ENCODE measurements around the gene MB21D2.

The MB21D2 gene

DNA sequence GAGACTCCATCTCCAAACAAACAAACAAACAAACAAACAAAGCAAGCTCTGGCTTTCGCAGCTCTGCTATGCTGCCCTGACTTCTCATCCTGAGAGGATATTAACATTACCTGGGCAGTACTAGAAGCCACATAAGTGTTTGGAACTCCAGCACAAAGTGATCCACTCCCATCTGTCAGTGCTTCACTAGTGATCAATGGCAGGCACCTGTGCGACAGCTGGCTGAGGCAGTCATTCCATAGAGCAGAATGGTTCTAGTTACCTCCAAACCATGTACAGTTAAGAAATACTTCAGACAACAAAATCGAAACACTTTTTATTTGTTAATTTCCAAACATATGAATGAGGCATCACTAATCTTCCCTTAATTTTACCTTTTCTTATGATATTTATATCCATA is 2.8 kb upstream of the MB21D2 start:
- no peak for DNase-seq

DNA sequence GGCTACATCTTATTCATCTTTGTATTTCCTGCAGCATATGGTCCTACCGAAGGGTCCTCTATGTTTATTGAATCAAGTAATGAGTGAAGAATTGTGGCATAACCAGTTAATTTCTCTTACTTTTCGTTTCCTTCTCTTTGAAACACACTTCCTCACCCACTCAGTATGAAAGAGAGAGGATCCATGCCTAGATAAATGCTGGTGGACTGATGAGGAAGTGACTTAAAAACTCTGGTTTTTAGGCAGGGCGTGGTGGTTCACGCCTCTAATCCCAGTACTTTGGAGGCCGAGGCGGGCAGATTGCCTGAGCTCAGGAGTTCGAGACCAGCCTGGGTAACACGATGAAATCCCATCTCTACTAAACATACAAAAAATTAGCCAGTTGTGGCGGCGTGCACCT is 2.2 kb upstream of the MB21D2 start:
- no peak for DNase-seq

DNA sequence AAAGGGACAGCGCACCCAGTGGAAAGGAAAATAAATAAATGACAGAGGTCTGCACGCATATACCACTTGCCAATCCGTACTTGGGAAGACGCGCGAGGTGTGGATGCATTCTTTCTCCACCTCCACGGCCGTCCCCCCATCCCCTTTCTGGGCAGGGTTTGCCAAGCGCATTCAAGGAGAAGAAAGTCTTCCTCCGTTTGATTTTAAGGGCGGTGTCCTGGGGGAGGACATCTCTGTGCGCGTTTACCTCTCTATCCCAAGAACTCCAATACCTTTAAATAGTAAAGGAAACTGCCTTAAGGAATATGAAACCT is 576 bp upstream of the MB21D2 start:
- no peak for DNase-seq

DNA sequence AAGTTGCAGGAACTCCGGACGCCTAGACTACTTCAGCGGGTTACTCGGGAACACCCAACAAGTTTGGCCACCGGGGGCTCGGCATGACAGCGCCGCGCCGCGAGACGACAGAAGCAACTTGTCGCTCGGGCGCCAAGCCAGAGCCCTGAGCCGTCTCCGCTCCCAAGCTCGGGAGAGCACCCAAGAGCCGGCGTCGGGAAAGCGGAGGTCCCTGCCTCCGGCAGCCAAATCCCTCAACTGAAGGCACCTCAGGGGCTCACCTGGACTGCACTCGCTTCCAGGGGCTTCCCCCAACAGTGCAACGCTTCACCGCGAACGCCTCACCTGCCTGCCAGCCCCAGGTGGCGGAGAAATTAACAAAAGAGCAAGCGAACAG is 640 bp downstream of the MB21D2 start:
- no peak for DNase-seq

DNA sequence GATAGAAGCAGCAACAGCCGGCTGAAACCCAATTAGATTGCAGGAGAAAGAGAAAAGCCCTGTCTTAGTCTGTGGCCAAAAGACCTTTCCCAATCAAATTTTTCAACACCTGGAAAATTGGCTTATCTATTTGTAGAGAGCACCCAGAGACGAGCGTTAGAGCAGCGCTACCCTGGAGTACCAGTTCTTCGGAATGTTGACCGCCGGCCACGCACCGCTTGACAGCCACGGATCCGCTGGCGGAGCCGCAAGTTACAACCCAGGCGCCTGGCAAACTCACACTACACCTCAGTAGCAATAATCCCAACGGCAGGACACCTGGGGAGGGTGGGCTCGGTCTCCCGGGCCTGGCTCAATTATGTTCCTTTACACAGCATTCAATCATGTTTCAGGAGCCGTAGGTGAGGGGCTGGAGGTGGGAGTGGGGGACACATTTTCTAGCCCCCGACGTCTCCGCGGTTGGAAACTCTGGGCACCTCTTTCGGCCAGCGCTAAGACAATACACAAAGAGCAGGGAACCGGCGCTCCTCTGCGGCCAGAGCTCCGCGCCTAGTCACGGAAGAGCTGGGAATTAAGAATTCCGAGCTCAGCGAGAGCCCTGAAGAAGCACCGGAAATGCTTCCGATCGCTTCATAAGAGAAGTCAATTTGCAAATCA is 1.2 kb downstream of the MB21D2 start:
- DNase-seq = no peak

DNA sequence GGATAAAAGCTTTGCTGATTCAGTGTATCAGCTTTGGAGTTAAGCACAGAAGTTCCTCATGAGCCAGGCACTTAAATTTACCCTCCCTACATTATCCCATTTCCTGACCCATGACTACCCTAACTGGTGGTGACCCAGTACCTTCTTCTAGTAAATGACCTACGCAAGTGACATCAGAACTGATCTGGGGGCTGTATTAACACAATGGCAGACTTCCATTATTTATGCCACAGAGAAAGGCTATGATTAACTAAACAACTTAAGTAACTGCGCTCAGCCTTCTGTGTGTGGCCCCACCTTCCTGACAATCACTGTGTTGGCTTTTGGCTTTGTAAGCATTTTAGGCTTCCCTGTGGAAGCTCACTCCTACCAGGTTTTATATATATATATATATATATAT is 1.9 kb downstream of the MB21D2 start:
- no peak for DNase-seq

DNA sequence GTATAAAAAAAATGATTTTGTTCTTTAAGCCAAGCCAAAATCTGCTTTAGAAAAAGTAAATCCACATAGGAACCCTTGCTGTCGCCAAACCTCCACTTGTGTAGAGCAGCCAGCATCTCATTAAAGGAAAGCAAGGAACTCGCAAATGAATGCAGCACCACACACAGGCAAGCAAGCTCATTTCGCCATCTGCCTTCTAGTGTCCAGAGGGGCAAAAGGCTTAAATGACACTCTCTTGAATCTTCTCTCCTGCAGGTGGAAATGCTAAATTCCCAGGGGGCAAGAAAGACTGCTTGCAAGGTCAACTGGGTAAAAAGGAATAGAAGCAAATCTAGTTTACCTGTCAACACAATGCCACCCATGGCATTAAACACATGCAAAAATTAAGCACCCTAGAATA is 2.4 kb downstream of the MB21D2 start:
- DNase-seq = no peak

DNA sequence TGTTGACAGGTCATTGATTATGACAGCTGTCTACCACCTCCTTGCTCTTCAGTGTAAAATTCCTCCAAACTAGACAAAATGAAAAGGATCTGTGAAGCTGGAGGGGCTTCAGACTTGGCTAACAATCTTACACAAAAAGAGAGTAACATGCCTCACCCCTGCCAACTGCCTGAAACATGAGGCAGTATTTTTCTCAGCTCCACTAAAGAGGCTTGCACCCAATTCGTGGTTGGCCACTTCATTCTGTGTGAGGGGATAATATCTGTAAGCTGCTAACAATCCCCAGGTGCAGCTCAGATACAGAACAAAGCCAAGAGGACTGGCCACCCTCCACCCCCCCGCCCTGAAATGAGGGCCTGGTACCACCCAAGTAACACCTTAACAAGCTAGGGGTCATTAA is 2.8 kb downstream of the MB21D2 start:
- no peak for DNase-seq

DNA sequence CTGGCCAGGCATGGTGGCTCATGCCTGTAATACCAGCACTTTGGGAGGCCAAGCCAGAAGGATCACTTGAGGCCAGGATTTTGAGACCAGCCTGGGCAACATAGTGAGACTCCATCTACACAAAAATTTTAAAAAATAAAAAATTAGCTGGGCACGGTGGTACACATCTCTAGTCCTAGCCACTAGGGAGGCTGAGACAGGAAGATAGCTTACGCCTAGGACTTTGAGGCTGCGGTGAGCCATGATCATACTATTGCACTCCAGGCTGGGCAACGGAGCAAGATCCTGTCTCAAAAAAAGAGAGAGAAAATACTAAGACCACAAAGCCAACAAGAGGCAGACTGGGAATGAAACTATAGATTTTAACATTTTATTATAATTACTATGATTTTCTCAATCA is 4.1 kb downstream of the MB21D2 start:
- DNase-seq = no peak

DNA sequence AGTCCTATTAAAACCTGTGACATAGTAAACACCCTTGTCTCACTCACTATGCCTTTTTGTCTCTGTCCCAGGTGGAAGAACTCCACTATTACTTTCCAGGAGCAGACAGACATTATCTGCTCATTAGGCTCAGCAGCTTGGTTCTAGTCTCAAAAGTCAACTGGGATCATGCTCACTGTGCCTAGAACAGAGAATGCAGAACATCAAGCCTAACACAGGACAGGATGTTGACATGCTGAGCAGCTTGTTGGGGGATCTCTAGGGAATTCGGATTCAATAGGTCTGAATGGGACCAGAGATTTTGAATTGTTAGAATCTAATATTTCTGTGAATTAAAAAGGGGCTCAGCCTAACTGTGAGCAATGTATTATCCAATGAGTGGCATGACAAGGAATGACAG is 6.4 kb downstream of the MB21D2 start:
- DNase-seq = no peak

DNA sequence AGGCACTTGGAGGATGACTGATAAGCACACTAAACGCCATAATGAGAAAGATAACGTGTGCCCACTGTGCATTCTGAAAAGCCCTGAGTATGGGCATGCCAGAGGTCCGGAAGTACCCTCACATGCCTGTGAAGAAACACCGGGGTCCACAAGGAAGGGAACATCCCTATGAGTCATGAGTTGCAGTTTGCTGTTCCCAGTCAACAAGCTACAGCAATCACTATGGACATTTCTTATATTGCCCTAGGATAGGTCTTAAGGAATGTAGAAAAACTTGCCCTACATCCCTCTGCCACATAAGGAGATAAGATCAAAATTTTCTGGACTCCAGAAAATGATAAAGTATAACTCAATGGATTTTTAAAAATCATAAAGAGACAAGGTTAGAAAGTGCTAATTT is 9.9 kb downstream of the MB21D2 start:
- no peak for DNase-seq

DNA sequence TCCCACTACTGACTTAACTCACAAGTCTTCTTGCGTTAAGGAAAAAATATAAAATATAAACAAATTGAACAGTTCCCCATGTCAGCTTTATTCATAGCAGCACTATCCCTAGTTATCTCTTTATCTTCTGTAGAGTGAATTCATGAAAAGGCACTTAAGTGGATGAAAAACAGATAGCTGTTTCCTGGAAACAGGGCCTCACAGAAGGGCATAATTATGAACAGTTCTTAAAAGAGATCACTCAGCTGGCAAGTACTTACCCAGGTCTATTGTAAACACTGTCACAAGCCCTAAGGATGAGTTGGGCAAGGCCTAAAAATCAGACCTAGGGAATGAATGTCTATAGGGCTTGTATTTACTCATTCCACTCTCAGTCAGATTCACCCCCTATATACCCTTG is 10.7 kb downstream of the MB21D2 start:
- no peak for DNase-seq

DNA sequence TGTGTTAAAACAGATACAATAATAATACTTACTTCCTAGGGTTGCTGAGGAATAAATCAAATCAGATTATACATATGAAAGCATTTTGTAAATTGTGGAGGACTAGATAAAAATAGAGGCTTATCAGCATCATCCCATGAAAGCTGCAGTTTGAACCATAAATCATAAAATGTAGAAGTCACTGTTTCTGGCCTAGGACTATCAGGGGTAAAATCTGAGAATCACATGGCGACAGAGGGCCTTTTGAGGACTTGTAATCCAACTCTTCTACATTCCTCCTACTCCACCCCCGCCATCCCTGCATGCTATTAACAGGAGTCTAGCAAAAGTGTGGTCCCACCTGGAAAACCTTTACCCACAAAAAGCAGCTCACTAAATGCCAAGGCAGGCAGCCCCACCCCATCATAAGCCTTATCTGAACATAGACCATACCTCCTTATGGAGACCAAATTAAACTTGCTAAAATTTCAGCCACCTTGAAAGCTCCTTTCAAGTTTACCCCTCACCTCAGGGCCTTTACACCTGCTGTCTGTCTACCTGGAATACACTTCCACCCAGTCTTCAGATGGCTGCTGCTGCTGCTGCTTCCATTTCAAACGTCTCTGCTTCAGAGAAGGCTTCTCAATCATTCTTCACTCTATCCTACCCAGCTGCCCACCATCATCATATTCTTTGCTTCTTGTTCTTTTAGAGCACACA is 11.5 kb downstream of the MB21D2 start:
- DNase-seq = no peak

DNA sequence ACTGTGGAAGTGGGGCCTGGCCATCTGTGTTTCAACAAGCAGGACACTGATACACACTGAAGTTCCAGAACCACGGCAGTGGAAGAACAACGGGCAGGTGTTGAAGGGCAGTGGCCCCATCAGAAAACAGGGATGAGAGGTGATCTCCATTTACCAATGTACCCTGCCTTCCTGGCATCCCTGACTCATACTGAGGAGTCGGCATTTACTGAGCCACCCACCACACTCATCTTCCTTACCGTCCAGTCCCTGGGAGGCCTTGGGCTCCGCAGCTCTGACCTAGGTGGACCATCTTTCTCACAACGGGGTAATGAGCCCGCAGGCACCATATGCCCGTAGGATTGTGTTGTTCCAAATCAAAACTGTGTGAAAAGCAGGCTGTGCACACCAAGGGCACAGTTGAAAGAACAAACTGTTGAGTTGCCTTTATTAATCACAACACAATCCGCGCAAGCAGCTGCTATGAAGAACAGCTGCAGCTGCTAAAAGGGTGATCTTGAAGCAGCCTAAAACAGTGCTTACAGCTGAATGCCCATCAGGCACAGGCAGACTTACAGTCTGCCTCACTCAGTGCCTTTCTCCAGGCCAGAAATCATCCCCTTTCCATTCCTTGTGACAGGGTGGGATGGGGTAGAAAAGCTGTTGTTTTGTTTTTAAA is 12.9 kb downstream of the MB21D2 start:
- DNase-seq = no peak

DNA sequence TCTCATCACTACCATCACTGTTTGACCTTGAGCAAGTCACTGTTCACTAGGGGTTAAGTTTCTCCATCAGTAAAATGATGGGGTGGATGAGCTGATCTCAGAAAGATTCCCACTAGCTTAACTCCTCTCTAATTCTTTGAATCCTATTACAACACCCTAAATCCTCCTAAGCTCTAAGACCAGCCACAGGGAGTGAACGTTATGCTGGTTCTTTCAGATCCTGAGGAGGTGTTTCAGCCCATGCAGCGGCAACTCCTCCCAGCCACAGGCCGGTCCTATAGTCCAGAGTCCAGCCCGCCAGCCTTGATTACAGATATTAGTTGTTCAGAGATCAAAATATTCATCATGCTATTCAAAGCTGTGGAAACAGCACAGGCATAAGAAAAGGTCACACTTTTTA is 15.1 kb downstream of the MB21D2 start:
- no peak for DNase-seq

DNA sequence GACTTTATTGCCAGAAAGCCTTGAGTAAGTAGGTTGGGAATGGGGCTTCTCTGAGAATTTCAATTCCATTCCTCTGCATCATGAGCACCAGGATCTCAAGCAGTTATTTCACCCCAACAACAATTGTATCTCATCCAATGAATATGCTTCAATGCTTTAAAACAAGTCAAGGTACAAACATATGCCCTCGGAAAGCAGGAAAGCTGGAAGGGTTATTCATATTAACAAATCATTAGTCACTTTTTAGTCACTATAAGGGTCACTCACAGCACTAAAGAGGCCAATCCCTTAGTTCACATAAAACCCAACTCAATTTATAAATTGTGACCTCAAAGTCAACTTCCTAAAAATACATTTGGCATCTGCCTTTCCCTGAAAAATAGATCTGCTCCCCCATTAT is 16.2 kb downstream of the MB21D2 start:
- no peak for DNase-seq

DNA sequence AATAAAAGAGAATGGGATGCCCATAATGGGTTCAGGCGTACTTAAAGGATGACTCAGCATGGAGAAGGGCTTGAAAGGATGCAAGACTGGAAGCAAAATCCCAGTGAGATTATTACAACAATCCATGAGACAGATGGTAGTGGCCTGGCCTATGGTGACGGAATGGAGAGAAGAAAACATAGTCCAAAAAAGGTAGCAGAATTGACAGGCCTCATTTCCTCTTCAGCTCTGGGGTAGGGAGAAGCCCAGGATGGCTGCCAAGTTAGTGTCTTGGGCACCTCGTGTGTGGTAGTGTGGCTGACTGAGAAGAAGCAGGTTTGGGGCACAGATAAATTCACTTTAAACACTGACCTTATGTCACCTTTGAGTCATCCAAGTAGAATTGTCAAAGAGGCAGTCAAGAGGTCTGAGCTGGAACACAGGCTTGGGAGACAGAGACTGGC is 18.1 kb downstream of the MB21D2 start:
- DNase-seq = no peak

DNA sequence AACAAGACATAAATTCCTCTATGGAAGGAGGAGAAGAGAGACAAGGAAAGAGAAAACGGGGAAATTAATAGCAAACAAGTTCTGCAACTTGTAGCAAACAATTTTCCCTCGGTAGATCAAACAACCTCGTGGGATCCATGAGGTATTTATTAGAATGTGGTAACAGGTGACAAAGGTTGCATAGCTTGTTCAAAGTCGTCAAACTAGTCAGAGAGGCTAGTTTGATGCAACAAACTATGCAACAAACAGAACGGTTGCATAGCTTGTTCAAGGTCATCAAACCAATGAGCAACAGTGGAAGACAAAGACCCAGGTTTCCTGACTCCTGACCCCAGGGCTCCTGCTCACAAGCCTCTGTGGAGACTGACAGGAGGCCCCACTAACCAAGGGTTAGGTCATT is 20.7 kb downstream of the MB21D2 start:
- DNase-seq = no peak

DNA sequence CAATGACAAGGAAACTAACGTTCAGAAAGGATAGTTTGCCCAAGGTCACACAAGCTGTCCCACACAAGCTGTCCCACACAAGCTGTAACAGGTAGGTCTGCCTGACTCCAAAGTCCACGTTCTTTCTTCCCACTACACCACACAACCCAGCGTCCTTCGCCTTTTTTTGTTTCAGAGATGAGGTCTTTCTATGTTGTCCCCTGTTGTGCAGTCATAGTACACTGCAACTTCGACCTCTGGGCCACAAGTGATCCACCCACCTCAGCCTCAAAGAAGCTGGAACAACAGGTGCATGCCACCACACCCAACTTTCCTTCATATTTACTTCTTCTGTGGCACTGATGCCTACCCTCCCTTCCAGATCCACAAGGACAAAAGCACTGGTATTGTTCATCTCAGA is 21.4 kb downstream of the MB21D2 start:
- no peak for DNase-seq

DNA sequence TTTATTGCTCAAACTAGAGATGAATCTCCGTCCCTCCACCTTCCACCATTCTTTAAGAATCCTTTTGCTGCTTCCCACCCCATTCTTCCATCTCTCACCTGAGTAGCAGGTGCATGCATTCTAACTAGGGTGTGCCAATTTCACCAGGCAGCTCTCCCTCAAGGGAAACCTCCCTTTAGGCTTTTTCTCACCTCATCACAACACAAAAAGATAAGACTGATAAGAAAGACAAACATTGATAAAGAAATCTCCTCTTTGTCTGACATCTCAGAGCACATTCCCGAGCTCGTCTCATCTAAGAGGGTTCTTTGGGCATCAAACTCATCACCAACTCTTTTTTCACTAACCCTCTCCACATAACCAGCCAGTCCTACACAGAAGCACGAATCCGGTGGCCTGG is 23.0 kb downstream of the MB21D2 start:
- no peak for DNase-seq

DNA sequence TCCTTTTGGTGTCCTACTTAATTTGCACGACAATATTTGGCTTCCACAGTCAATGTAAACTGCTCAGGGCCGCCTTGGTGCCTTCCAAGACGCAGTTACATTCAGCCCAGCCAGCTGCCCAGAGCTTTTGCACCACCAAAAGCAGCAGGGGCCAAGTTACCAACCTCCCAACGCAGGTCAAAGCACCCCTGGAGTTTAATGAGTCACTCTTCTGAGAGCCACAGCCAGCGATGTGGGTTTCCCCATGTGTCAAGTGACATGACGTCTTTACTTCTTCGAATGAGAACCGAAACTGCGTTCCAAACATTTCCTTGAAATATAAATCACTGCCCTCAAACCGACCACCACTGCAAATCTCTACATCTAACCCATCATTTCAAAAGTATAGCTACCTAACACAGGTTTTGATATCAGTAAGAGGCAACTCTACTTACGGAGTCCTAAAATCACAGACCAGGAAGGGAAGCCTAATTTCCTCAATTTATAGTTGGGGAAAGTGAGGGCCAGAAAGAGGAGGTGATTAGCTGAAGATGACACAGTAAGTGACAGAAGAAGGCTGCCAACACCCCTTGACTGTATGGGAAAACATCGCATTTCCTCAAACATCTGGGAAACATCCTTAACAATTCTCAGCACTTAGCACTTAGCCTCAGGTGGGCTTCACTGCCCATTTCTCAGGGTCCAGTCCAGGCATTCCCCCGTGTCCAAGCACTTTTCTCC is 24.5 kb downstream of the MB21D2 start:
- DNase-seq = peak; percentile 17

DNA sequence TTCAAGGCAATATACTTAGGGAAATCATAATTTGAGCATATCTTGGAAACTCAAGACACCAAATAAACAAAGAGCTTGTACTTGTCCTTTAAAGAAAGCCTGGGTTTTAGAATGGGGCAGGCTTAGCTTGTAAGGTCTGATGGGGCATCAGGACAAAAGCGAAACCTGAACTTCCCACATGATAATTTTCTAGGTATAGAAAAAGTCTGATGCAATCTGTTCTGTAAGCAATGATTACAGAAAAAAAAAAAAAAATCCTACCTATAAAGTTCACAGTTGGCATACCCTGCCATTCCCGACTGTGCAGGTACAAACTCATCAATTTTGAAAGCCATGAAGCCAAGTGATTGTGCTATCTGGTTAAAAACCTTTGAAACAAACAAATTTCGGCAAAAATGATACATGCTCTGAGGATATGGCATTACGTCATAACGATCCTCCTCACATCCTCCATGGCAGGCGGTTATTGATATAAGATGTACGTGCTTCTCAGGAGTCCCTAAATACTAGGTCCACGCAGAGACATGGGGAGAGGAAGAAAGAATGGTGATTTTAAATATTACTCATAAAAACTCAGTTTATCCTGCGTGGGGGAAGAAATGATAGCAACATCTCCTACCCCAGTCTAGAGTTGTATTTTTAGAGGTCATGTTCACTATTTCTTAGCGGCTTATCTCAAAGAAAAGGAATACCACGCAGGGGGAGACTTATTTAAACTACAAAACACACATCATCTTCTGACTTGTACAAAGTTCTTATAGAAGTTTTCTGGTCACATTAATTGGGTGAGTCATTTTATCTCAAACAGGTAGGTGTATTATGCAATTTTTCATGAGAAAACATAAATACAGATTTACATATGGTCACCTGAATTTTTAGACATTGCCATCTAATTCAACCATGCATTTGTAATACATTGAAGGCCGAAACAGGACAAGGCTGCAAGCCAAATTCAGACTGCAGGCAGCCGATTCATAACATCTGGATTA is 27.0 kb downstream of the MB21D2 start:
- no peak for DNase-seq

DNA sequence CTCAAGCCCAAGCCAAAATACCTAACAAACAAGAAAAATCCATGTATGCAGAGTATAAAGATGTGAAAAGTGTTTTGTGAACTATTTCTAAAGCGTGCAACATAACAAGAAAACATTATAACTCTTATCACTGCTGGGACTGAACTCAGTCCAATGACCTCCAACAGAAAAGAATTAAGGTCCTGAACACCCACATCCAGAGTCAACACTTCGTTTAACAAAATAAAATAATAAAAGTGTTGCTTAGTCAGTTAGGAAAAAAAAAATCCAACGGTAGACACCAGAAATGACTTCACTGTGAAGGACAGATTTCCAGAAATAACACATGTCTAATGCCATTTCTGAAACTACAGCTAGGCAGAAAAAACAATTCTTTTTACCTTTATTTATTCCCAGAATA is 28.0 kb downstream of the MB21D2 start:
- DNase-seq = no peak
